NCI-H748 treated with DMSO at 0.1 percent for 48 hours (cell line): ENCODE data around the gene VPS37B.

Experiments
- DNase-seq: peaks from one replicate; lab custom pipeline; 2025; lab: John Stamatoyannopoulos, UW

Gene VPS37B

DNA sequence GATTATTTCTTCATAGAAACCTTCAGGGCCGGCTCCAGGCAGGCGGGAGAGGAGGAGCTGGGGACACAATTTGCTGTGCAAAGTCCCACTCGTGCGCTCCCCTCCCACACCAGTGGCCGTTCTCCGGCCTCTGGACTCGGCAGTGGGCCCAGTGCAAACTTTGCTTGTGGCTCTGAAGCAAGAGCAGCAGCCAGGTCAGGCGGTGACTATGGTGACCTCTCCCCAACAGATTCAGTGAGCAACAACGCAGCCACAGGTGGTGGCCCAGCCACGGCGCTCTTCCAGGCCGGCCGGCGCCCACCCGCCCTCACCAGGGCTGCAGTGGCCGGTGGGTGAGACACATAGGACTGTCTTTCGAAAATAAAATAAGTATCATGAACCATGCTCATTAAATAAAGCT is 29.5 kb downstream of the VPS37B start:
- no peak for DNase-seq

DNA sequence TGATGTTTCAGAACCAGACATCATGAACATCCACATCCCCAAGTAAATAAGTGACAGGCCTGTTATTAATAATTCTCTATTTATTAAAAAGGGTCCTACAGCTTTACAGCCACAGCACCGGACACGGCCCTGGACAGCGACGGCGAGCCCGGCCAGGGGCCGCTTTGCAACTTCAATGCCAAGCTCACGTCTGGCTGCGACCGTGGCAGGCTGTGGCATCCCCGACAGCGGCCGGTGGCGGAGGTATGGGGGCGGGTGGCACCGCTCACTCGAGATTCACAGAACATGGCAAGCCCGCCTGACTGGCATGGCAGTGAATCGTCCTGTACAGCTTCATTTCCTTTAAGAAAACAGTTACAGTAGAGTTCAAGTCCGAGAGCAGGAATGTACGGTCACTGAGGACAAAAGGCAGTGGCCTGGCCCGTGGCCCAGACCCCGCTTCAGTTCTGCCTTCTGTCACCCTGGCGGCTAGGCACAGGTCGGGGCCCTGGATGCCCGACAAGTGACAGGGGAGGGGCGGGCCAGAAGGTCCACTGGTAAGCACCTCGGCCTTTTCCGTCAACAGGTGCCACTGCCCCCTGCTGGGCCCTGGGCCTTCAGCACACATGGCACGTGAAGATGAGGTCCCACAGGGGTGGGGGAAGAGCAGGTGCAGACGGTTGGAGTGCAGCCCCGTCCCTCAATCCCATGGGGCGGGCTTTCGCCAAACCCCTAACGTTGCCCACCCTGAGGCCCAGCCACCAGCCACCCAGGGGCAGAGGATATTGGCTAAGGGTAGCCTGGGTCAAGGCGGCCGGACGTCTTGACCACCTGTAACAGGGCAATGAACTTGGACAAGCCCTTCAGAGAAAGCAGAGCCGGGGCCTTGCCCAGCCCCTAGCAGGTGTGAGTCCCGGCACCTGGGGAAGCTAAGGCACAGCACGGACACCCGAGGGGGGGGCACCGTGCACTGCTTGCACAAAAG is 30.4 kb downstream of the VPS37B start:
- DNase-seq: no peak

DNA sequence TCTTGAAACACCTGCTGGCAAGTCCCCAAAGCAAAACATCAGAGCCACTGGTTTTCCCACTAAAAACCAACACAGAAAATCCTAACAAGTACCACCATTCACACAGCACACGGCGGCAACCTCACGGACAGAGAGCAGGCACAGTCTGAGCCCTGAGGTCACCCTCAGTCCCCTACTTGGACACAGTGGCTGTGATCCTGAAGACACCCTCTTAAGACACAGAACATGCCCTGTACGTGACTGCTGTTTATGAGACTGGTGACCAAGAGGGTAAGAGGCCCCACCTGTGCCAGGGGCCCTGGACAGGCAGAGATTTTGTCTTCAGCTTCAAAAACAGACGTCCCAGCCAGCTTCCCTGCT is 31.1 kb downstream of the VPS37B start:
- DNase-seq: no peak

DNA sequence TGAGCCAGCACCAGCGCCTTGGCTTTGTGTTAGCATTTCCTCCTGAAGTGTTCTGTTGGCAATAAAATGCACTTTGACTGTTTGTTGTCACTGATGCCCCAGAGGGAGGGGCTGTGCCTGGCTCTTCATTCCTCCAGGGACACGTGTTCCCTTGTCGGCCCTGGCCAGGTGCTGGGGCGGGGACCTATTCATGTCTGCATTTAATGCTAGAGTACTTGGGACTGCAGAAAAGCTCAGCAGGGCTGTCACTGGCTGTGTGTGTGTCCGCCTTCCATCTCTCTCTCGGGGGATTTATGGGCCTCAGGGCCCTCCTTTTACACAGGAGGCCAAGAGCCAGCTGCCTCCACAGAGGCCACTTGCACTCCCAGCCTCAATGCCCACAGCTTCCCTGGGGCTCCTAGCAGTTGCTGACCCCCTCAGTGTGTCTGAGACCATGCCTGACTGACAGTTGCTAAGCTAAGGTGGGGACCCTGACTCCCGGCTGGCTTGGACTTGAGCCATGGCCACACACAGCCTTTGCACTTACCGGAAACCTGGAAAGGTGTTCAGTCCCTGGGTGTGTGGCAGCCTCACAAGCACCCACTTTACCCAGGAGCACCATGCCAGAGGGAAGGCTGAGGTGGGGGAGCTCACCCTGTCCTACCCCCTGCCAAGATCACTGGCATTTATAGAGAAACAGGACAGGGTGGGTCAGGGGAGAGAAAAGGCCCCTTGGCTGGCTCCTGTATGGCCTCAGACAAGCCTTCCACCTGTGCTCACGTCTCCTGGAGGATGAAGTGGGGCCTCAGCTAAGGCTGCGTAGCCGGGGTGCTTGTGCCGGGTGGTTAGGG is 32.8 kb downstream of the VPS37B start:
- DNase-seq: no peak

DNA sequence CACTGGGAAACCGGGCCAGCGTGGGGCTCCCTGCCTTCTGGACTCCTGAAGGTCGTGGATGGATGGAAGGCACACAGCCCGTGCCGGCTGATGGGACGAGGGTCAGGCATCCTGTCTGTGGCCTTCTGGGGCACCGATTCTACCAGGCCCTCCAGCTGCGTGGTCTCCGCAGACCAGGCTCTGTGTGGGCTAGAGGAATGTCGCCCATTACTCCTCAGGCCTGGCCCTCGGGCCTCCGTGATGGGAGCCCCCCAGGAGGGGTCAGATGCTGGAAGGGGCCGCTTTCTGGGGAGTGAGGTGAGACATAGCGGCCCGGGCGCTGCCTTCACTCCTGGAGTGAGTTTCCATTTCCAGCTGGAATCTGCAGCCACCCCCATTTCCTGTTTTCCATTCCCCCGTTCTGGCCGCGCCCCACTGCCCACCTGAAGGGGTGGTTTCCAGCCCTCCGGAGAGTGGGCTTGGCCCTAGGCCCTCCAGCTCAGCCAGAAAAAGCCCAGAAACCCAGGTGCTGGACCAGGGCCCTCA is 33.8 kb downstream of the VPS37B start:
- DNase-seq: no peak

DNA sequence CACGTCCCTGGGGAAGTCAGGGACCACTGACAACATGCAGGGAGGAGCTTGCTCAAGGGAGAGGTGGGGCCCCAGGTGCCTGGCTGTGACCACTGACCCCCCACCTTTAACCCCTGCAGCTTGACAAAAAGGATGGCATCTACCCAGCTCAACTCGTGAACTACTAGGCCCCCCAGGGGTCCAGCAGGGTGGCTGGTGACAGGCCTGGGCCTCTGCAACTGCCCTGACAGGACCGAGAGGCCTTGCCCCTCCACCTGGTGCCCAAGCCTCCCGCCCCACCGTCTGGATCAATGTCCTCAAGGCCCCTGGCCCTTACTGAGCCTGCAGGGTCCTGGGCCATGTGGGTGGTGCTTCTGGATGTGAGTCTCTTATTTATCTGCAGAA is 34.3 kb downstream of the VPS37B start:
- no peak for DNase-seq

DNA sequence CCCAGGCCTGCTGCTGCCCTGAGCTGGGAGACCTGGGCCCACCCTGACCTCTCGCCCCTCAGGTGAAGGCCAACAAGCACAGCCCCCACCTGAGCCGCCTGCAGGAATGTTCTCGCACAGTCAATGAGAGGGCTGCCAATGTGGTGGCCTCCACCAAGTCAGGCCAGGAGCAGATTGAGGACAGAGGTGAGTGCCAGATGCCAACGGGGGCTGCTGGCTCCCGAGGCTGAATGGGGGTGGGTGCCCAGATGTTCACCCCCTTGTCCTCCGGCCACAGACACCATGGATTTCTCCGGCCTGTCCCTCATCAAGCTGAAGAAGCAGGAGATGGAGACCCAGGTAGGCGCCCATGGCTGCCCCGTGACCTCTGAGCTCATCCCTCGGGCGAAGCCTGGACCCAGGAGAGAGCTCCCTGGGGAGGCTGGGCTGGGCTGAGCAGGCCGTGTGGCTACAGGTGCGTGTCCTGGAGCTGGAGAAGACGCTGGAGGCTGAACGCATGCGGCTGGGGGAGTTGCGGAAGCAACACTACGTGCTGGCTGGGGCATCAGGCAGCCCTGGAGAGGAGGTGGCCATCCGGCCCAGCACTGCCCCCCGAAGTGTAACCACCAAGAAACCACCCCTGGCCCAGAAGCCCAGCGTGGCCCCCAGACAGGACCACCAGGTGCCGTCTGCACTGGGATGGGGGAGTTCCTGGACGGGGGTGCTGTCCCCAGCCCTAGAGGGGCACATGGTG is 34.9 kb downstream of the VPS37B start:
- DNase-seq: no peak

DNA sequence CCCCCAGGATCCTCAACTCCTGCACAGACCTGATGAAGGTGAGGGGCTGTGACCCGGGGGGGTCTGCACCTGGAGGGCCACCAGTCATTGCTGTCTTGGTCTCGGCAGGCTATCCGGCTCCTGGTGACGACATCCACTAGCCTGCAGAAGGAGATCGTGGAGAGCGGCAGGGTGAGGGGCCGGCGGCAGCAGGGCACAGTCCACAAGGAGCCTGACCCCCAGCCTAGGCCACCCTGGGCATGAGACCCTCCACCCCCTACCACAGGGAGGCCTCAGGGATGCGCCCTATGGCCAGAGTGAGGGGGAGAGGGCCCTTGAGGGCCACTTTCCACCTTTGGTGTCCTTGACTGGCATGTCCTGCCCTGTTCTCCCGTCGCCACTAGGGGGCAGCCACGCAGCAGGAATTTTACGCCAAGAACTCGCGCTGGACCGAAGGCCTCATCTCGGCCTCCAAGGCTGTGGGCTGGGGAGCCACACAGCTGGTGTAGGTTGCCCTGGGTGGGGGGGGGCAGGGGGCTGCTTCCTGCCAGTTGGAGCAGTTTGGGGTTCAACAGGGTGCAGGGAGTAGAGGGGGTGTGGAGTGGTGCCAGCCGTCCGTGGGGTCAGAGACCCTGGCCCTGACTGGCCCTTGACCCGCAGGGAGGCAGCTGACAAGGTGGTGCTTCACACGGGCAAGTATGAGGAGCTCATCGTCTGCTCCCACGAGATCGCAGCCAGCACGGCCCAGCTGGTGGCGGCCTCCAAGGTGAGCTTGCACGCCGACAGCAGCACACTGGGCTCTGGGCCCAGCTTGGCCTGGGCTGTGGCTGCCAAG is 35.7 kb downstream of the VPS37B start:
- DNase-seq: peak; percentile 37

DNA sequence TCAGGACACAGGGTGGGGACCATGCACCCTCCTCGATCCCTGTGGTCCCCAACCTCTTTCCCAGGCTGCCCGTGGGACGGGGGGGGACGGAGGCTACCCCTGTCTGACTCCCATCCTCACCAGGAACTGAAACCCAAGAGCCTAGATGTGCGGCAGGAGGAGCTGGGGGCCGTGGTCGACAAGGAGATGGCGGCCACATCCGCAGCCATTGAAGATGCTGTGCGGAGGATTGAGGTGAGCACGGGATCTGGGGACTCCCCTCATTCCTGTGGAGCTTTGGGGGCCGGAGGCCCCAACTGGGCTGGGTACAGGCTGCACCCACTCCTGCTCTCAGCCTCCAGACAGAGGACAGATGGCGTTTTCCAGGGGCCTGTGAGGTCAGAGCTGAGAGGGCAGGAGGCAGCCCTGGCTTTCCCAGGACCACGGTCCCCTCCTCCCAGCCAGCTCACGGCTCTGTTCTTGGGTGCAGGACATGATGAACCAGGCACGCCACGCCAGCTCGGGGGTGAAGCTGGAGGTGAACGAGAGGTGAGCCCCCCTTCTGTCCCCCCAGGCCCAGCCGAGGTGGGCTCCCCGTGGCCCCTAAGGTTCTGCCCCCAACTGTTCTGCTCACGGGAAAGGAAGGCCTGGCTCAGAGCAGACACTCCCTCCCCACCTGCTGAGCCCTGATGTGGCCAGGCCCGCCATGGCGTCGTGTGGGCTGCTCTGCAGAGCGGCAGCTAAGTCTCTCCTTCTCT is 36.5 kb downstream of the VPS37B start:
- DNase-seq: no peak

DNA sequence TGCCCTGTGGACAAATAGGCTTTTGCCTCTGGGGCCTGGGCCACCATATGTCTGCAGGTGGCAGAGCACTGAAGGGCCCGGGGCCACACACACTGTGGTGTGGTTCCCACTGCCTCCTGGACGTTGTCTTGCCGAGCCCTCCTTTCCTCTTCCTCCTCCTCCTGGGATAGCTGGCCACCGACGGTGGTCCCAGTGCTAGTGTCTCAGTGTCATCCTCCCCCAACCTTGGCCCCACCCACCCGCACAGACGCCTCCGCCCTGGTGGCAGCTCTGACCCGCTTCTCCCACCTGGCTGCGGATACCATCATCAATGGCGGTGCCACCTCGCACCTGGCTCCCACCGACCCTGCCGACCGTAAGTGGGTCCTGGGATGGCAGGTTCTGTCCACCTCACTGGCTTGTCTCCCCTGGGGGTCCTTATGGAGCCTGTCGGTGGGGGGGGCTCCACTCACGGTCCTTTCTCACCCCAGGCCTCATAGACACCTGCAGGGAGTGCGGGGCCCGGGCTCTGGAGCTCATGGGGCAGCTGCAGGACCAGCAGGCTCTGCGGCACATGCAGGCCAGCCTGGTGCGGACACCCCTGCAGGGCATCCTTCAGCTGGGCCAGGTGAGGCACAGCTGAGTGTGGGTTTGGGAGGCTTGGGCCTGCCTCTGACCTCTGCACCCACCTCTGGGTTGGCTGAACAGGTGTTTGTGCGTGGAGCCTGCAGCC is 37.2 kb downstream of the VPS37B start:
- no peak for DNase-seq

DNA sequence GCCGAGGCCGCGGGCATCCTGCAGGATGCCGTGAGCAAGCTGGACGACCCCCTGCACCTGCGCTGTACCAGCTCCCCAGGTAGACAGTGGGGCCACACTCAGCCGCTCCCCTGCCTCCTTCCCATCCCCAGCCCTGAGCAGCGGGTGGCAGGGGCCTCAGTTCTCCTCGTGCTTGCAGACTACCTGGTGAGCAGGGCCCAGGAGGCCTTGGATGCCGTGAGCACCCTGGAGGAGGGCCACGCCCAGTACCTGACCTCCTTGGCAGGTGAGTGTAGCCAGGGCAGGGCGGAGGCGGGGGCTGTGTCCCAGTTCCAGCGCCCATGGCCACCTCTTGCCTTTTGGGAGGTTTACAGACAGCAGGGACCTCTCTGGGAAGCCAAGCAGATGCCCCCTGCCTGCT is 37.8 kb downstream of the VPS37B start:
- no peak for DNase-seq

DNA sequence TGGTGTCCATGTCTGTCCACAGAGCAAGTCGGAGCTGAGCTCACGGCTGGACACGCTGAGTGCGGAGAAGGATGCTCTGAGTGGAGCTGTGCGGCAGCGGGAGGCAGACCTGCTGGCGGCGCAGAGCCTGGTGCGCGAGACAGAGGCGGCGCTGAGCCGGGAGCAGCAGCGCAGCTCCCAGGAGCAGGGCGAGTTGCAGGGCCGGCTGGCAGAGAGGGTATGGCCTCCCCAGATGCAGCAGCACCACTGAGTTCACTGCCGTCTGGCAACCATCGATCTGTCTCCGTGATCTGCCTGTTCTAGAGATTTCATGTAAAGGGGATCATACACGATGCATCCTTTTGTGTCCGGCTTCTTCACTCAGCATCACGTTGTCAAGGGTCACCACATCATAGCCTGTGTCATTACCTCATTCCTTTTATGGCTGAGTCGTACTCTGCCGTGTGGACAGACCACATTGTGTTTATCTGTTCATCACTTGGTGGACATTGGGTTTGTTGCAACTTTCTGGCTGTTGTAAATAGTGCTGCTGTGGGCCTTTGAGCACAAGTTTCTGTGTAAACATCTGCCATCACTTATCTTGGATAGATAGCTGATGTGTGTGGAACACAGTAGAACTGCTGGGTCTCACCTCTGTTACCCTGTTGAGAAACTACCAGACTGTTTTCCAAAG is 38.8 kb downstream of the VPS37B start:
- no peak for DNase-seq

DNA sequence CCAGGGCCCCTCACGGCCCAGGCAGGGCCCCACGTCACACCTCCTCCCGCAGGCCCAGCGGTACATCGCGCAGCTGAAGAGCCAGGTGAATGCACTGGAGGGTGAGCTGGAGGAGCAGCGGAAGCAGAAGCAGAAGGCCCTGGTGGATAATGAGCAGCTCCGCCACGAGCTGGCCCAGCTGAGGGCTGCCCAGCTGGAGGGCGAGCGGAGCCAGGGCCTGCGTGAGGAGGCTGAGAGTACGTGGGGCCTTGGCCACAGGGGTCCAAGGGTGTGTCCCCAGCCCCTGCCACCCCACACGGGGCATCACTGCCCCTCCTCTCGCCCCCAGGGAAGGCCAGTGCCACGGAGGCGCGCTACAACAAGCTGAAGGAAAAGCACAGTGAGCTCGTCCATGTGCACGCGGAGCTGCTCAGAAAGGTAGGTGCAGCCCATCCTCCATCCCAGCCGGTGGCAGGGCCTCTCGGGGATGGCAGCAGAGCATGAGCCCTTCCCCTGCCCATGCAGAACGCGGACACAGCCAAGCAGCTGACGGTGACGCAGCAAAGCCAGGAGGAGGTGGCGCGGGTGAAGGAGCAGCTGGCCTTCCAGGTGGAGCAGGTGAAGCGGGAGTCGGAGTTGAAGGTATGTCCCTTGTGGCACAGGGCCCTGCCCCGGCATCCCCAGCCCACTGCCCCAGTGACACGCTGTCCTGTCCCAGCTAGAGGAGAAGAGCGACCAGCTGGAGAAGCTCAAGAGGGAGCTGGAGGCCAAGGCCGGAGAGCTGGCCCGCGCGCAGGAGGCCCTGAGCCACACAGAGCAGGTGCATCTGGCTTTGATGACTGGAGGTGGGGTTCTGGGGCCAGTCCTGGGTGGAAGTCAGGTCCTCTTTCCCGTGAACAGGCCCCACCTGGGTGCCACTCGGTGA is 39.7 kb downstream of the VPS37B start:
- DNase-seq: no peak

DNA sequence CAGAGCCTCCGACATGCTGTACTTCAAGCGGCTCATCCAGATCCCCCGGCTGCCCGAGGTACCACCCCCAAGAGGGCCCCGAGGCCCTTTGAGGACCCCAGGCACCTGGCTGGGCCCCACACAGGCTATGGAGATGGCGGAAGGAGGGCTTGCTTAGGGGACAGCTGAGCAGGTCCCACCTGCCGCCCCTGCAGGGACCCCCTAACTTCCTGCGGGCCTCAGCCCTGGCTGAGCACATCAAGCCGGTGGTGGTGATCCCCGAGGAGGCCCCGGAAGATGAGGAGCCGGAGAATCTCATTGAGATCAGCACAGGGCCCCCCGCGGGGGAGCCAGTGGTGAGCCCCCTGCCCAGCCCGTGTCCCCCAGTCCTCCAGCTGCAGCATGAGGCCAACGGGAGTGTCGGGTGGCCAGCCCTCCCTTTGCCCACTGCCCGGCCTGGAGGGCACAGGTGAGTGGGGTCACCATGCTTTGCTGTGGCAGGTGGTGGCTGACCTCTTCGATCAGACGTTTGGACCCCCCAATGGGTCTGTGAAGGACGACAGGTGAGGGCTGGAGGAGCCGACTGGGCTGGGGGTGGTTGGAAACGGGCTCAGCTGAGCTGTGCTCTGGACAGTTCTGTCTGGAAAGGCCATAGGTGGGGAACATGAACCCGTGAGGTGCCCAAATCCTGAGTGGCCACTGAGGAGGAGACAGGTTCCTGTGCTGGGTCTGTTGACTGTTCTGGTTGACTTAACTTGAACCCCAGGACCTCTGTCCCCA is 40.7 kb downstream of the VPS37B start:
- DNase-seq: no peak

DNA sequence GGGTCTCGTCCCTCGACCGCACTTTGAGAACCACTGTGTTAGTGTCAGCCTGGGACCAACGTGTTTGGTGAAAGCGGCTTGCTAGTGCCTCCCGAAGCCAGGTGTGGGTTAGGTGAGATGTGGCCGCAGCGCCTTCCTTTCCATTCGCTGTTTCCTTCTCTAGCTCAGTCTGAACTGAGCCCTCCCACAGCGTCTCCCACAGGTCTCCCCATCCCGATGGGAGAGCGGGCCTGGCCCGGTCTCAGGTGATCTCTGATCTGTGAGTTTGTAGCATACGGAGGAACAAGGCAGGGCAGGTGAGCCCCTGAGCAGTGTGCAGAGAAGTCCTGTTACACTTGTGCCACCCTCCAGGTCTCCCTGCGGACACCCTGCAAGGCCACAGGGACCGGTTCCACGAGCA is 41.4 kb downstream of the VPS37B start:
- DNase-seq: no peak

DNA sequence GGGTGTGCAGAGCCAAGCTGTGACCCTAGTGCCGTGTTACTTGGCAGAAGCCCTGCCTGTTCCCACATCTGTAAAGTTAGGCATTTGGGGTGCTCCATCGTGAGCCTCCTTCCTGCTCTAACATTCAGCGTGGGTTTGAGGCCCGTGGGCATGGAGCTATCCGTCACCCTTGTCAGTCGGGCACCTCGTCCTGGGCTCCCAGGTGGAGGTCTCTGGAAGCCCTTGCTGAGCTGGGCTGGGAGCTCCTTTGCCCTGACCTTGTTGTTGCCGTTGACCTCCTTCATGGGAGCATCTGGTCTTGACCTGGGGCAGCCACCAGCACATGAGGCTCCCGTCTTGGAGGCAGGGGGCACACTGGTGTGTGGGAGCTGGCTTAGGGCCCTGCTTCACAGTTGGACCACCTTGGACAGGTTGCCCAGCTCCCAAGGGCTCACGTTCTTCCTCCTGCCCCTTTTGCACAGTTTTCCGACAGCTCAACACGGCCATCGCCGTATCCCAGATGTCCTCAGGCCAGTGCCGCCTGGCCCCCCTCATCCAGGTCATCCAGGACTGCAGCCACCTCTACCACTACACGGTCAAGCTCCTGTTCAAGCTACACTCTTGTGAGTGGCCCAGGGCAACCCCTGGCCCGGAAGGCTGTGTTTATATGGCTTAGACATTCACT is 42.2 kb downstream of the VPS37B start:
- no peak for DNase-seq
